GM21825 (cell line): Measurements from ENCODE around the gene THADA.
A peak's percentile ranks its signal among the peaks of the same experiment; 100 is the strongest.
"Not testable (repeated sequence)": the region's sequence is repeated elsewhere in the genome, so short reads cannot be mapped to it uniquely, and the experiment has no call there.

Source experiments
- ATAC-seq: cut with Tn5 transposase; IDR thresholded peaks from one replicate; pipeline ENCODE4 v1.9.1; 2021; ENCODE audit warnings: mild to moderate bottlenecking, moderate library complexity; ENCODE audit not compliant: unreplicated experiment

Gene THADA

DNA sequence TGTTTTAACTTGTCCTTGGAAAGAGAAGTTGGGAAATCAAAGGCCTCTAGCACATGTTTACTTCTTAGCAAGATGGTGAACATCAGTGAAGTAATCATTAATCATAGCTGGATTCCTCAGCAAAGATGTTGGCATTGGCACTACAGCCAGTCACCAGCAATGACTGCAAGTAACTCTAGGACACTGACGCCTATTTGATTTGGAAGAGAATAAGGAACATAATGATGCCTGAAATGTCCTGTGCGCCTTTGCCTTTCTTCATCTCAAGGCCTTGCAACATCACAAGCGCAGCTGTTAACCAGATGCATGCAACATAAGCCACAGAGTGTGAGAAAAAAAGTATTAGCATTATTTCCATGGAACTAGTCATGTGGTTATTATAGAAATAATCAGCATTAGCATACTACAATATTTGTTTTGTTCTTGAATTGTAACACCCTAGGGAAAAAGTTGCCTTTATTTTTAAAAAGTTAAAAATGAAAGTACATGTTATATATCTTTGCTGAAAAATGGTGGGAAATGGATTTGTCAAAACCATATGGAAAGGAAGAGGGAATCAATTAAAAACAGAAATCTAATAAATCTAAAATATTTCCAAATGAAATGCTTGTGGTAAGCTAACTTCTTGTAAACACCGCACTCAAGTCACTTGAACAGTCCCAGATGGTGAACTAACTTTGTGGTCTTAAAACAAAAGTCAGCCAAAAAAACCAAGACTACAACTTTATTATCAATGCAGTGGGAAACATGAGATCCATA is 55.6 kb downstream of the THADA start:
- no peak for ATAC-seq

- ATAC-seq: no peak
Measured at GRCh38 chr2:43539436-43539835, 56.4 kb downstream of the THADA start.

DNA sequence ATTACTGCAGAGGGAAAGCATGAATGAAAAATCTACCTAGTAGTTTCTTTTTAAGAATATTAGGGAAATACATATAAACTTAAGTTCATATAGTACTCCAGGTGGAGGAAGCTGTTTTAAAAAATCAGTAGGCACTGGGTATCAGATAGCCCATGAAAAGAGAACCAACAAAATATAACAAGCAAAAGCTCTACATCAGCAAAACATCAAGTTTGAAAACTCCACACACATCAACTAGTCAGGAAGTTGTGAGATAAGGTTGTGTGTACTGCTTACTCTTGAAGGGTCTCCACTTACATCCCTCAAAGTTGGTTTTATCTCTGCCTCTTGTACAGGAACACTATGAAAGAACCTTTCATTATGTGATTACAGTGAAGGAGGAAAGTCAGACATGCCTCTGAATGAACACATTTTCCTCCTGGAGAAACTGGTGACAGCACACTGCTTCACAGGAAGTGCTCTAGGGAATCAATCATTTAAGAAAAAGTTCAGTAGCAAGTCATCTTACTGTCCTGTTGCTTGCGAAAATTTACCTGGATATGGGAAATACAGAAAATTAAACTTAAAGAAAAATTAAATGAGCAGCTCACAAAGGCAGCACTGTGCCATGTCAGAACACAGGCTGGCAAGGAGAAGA is 57.7 kb downstream of the THADA start:
- ATAC-seq: no peak

DNA sequence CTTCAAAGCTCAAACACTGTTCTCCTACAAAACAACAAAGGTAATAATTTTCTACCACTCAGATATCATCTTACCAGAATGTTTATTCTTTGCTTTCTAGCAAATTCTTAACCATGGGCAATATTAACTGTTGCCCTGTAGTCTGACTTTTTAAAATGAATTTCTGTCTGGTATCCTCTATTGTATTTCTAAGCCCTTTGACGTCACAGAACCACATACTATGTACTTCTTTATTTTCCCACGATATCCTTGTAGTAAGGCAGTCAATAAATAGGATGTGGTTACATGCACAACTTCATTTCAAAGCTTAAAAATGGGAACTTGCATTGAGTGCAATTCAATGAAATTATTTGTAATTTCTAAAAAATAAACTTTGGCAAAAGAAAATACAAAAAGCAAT is 58.7 kb downstream of the THADA start:
- no peak for ATAC-seq

- no peak for ATAC-seq
Measured at GRCh38 chr2:43534569-43534968, 61.3 kb downstream of the THADA start.

GRCh38 chr2:43532572-43532971 is 63.3 kb downstream of the THADA start:
- ATAC-seq: not testable (repeated sequence)

DNA sequence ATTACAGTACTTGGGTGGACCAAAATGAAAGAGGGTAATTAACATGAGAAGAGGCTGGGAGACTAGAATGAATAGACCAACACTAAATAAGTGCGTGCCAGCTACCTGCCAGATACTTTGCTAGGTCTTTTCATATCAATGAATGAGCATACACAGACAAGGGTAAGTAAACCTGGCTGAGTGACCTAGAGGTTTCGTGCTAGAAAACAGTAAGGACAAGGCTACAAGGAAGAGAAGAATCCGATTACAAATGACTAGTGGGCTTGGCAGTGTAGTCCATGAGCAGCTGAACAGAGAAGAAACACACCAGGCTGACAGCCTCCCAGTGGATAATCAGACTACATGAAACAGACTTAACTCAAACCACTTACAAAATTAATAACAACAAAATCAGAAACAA is 64.6 kb downstream of the THADA start:
- ATAC-seq: no peak

DNA sequence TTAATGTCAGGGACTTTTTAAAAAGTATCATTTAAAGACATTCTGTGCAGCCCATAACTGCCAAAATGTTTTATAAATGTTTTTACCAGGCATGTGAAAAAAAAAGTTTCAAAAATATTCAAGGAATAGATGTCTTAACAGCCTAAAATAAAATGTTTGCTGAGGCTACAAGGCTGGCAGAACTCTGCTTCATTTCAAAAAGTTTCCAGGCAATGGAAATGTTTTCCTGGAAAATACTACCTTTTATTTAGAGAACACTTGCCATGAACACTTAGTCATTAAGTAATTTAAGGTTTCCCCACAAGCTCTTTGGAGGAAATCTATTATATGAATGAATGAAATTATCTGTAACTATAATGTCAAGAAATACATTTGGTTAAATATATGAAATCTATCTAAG is 68.8 kb downstream of the THADA start:
- no peak for ATAC-seq

- no peak for ATAC-seq
Measured at GRCh38 chr2:43525506-43525905, 70.3 kb downstream of the THADA start.

DNA sequence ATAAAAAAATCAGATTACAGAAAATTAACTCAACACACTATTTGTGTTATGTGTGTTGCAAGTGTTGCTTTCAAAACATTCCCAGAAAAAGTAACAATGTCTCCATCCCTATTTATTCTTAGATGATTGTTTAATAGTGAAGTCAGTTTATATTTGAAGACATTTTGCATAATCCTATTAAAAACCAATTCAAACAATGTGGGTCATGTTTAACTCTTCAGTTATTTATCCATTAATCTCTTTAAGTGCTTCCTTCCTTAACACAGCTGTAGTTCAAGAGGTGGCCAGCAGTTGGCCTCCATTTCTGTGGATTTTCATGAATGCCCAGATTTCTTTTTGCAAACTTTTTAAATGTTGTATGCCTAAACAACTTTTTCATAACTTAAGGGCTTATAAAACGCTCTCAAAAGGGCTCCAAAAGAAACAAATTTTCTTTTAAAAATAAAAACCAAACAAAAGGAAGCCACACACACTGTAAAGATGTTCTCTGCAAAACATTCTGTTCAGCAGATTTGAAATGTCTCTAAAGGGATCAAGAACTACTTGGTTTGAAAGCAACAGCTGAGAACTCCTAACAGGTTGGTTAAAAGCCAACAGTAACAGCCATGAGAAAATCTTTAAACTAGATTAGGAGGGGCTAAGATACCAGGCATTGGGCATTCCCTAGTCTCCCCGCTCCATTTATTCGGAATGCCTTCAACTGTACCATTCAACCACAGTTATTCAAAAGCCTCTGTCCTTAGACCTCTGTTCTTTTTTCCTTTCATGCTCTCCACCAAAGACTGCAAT is 71.5 kb downstream of the THADA start:
- ATAC-seq: no peak

GRCh38 chr2:43522177-43522576 is 73.7 kb downstream of the THADA start:
- no peak for ATAC-seq

- ATAC-seq: no peak
Measured at GRCh38 chr2:43521568-43521967, 74.3 kb downstream of the THADA start.

DNA sequence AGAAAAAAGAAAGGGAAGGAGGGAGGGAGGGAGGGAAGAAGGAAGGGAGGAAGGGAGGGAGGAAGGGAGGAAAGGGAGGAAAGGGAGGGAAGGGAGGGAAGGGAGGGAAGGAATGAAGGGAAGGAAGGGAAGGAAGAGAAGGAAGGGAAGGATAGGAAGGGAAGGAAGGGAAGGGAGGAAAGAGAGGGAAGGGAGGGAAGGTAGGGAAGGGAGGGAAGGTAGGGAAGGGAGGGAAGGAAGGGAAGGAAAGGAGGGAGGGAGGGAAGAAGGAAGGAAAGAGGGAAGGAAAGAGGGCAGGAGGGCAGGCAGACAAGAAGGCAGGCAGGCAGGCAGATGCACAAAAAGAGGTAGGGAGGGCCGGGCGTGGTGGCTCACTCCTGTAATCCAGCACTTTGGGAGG is 74.9 kb downstream of the THADA start:
- no peak for ATAC-seq

- no peak for ATAC-seq
Measured at GRCh38 chr2:43519643-43520221, 76.1 kb downstream of the THADA start.

GRCh38 chr2:43518718-43519117 is 77.1 kb downstream of the THADA start:
- no peak for ATAC-seq

GRCh38 chr2:43518181-43518580 is 77.7 kb downstream of the THADA start:
- ATAC-seq: no peak

GRCh38 chr2:43515807-43516497 is 79.9 kb downstream of the THADA start:
- no peak for ATAC-seq

DNA sequence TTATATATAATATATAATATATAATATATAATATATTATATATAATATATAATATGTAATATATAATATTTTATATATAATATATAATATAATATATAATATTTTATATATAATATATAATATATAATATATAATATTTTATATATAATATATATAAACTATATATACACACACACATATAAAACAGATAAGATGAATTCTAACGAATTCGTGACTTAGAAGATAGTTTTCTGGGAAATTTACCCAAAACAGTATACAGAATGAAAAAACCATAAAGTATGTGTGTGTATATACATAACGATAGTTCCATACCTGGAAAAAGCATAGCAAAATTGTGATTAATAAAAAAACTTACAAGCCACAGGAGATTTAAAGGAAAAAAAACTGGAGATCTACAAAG is 80.6 kb downstream of the THADA start:
- ATAC-seq: no peak

- ATAC-seq: no peak
Measured at GRCh38 chr2:43513796-43514195, 82.0 kb downstream of the THADA start.

DNA sequence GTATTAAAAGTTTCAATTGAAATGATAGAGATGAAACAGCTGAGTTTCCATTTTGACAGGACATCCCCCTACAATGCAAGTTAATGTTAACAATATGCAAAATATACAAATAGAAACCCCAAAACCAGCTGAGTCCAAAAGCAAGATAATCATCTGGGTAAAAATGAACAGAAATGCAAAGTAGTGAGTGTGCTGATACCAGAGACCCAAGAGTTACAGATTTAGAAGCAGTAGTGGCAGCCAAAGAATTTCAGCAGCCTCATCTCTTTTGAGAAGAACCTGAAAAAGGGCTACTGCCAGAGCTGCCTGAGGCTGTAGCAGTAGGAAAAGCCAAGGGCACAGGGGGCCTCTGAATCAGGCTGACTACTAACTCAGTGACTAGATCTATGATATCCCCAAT is 82.6 kb downstream of the THADA start:
- peak; percentile 66 for ATAC-seq

DNA sequence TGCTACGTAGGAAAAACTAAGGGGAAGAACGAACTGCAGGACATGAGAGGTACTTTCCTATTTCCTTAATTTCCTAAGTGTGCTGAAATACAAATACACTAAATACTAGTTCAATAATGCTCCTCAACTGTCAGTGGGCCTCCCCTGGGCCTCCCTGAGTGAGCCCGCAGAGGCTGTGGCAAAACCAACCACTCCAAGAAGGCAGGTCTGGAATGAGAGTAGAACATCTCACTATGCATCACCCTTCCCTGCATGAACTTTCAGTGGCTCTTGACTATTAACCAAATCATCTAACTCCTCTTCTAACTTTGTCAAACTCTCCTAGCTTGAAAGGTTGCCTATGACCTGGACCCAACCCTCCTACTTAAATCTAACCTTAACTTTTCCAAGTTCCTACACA is 84.6 kb downstream of the THADA start:
- ATAC-seq: no peak
